ENCODE results near the gene DHRS7B. TPM values are rescaled to one million over a fixed set of nuclear protein-coding genes. Genes with fewer than 3 reads are reported as not detected.

DHRS7B gene
- total RNA-seq, 1 donor from 2014 or later, result 21.6 TPM

DNA sequence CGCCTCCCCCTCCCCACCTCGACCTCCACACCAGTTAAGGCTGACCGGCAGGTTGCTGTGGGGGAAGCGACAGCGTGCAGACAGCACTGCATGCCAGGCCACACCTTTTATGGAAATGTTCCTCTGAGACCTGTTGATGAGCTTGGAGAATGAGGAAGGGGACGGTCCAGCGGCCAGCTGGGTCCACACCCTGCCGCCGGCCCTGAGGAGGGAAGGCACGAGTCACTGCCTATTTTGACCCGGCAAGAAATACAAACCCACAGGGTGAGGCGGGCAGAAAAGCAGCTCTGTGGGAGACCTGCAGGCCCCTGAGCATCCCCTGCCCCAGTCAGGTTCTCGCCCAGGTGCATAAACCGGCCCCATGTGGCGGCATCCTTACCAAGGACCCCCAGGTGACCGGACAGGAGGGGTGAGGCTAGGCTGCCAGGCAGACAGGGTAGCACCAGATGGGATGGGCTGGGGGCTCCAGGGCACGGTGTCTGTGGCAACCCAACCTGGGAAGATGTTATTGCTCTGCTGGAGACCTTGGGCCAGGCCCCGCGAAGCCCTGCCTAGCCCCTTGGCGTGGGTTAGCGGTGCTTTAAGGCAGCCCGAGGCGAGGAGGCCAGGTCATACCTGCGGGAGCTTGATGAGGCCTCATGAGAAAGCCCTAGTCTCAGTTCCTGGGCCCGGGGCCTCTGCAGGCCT lies 113.7 kb downstream of the DHRS7B start:
- peak overlapping the region; percentile 63 for H3K27ac Mint-ChIP-seq
- H3F3A ChIP-seq (ENCODE audit: low read depth), result peaks cover 8% of the 10 kb centered on the region
- no peak overlapping the region for H3K9ac ChIP-seq
- no peaks in the 10 kb centered on the region for H3K36me3 Mint-ChIP-seq
- no peaks in the 10 kb centered on the region for H3K79me2 ChIP-seq (ENCODE audit: low read depth)
- peaks cover 6% of the 10 kb centered on the region for H3K27me3 Mint-ChIP-seq (ENCODE audit: insufficient read depth, low read depth)
- H3K36me3 ChIP-seq, result no peaks in the 10 kb centered on the region
- H3K27ac ChIP-seq, result no peak overlapping the region
- no peak for DNase-seq (ENCODE audit: low spot score)
- peak overlapping the region; percentile 1 for H2AFZ ChIP-seq (replicated peaks)
- peaks cover 24% of the 10 kb centered on the region for H3K4me1 Mint-ChIP-seq
- no peak overlapping the region for H3K4me3 Mint-ChIP-seq
- no peaks in the 10 kb centered on the region for H3K9me3 ChIP-seq (ENCODE audit: low read depth)
- no peaks in the 10 kb centered on the region for H3K9me3 Mint-ChIP-seq
- peaks cover 24% of the 10 kb centered on the region for H3K4me1 ChIP-seq
- no peaks in the 10 kb centered on the region for H3K27me3 ChIP-seq
- no peak for TF ChIP-seq EZH2 (IDR thresholded peaks at IDR 0.05)
- no peak for TF ChIP-seq CTCF (IDR thresholded peaks at IDR 0.05)
- no peak for TF ChIP-seq EZH2phosphoT487 (IDR thresholded peaks at IDR 0.05)
- peak overlapping the region; percentile 21 for H3K4me2 ChIP-seq
- no peak overlapping the region for H3K4me3 ChIP-seq
- peaks cover 12% of the 10 kb centered on the region for H4K20me1 ChIP-seq (ENCODE audit: low read depth)

Small RNAs within 50 kb of the gene (small RNA-seq; reads per million reads assigned to genes)
- gene RN7SL426P, result not detected

Other genes starting within 250 kb of the DHRS7B start
- 192 and 244 TPM in 2 replicates for gene USP22, start 84.0 kb upstream of the DHRS7B start, total RNA-seq (ENCODE audit: low replicate concordance)
- gene TMEM11, start 87.2 kb downstream of the DHRS7B start, total RNA-seq (ENCODE audit: low replicate concordance), result 17.3 and 20.9 TPM in 2 replicates
- gene NATD1, start 126.4 kb downstream of the DHRS7B start, total RNA-seq (ENCODE audit: low replicate concordance), result 4.3 and 7.8 TPM in 2 replicates
- 3.5 and 9.4 TPM in 2 replicates for gene MAP2K3, start 157.7 kb downstream of the DHRS7B start, total RNA-seq (ENCODE audit: low replicate concordance)
- gene KCNJ12, start 249.4 kb downstream of the DHRS7B start, total RNA-seq (ENCODE audit: low replicate concordance), result 0.56 and 1.8 TPM in 2 replicates

All from neural progenitor cell (in vitro differentiated cells).